BLaER1 treated with 17β-estradiol and CSF1 and Interleukin-3, amounts not matched to agents 10 nM and 100 nM (cell line): ENCODE data around the gene RNU5B-1.
"Not testable (repeated sequence)": the region's sequence is repeated elsewhere in the genome, so short reads cannot be mapped to it uniquely, and the experiment has no call there.

Experiments used
- H3K27ac ChIP-seq, 11 experiments: shearing (Covaris generic); formaldehyde crosslinking; 2 replicates each; pipeline ENCODE4 v1.8.1; 2022
- H3K27me3 ChIP-seq, 11 experiments: shearing (Covaris generic); formaldehyde crosslinking; 2 replicates each; pipeline ENCODE4 v1.8.1; 2022
- H3K36me3 ChIP-seq, 11 experiments: shearing (Covaris generic); formaldehyde crosslinking; 2 replicates each; pipeline ENCODE4 v1.8.1; 2022
- H3K4me1 ChIP-seq, 10 experiments: shearing (Covaris generic); formaldehyde crosslinking; 2 replicates each; pipeline ENCODE4 v1.8.1; 2022
- H3K4me2 ChIP-seq, 11 experiments: shearing (Covaris generic); formaldehyde crosslinking; 2 replicates each; pipeline ENCODE4 v1.8.1; 2022
- H3K4me3 ChIP-seq, 10 experiments: shearing (Covaris generic); formaldehyde crosslinking; 2 replicates each; pipeline ENCODE4 v1.8.1; 2022
- H3K9ac ChIP-seq, 11 experiments: shearing (Covaris generic); formaldehyde crosslinking; 2 replicates each; pipeline ENCODE4 v1.8.1; 2022
- H3K9me3 ChIP-seq, 11 experiments: shearing (Covaris generic); formaldehyde crosslinking; replicated peaks in 1 of 11; 2 replicates each; pipeline ENCODE4 v1.8.1; 2022
- H4K20me1 ChIP-seq, 11 experiments: shearing (Covaris generic); formaldehyde crosslinking; 2 replicates each; pipeline ENCODE4 v1.8.1; 2022
- Cebpa-rat ChIP-seq, 11 experiments: shearing (Covaris generic); IDR thresholded peaks; 2 replicates each; pipeline ENCODE4 v1.8.1; 2022

RNU5B-1 gene

DNA sequence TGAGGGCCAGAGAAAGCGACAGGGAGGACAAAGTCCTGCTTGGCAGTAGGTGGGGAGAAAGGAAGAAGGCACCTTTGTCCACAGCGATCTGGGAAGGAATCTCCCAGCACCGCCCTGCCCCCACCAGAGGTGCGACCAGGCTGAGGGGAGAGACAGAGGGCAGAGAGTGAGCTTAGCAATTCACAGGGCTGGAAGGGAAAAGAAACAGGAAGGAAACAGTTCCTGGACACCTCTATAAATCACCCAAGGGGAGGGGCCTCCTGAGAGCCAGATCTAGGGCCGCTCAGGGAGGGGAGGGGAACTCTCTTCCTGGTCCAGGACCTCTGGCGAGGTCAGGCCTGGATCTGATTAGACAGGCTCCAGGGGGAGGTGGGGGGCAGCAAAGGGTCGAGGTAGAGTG lies 35.4 kb downstream of the RNU5B-1 start:
- Histone ChIP-seq H3K27me3 (peaks cover 0 to 6% (median 0%) of the 10 kb centered on the region in 11 experiments; a peak in 1 of 22 replicates), H3K36me3 (no peaks in the 10 kb centered on the region), H3K4me2 (peak overlapping the region in 10 of 11 experiments; percentile 17 to 62 (median 44); a peak in 18 of 22 replicates), H3K4me1 (peaks cover 17 to 49% (median 37%) of the 10 kb centered on the region in 10 experiments; a peak in 19 of 20 replicates), H3K4me3 (no peak overlapping the region), H3K9me3 (no peaks in the 10 kb centered on the region), H3K27ac (no peak overlapping the region), H3K9ac (no peak overlapping the region), H4K20me1 (peaks cover 0 to 13% (median 0%) of the 10 kb centered on the region in 11 experiments; a peak in 3 of 22 replicates)
- TF ChIP-seq Cebpa-rat (IDR thresholded peaks at IDR 0.05): no peak

DNA sequence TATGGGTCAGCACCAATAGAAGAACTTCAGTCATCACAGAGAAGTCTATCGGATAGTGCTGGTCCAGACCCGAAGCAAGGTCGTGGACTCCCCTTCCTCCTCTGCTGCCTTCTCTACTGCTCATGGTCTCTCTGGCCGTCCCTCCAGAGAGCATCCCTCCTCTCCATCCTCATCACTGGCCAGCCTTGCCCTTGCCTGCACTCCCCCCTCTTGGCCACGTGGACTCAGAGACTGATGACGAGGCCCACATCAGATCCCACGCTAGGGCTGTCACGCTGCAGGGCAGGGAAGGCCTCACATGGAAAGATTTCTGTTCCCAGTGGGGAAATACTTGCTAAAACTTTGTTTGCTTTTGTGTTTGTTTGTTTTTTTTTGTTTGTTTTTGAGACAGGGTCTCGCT lies 38.0 kb downstream of the RNU5B-1 start:
- H3K9me3 ChIP-seq: no peaks in the 10 kb centered on the region
- H3K4me3 ChIP-seq: no peak overlapping the region
- H3K4me1 ChIP-seq: peaks cover 7 to 24% (median 20%) of the 10 kb centered on the region in 10 experiments; a peak in 19 of 20 replicates
- H4K20me1 ChIP-seq: peaks cover 0 to 2% (median 0%) of the 10 kb centered on the region in 11 experiments; a peak in 2 of 22 replicates
- no peak for TF ChIP-seq Cebpa-rat (IDR thresholded peaks at IDR 0.05)
- H3K27me3 ChIP-seq: 0 out of 22 replicates have a peak, but pooled peaks cover 0 to under 1% (median 0%) of the 10 kb centered on the region in 11 experiments
- H3K4me2 ChIP-seq: no peak overlapping the region
- H3K36me3 ChIP-seq: no peaks in the 10 kb centered on the region
- no peak overlapping the region for H3K9ac ChIP-seq
- H3K27ac ChIP-seq: no peak overlapping the region

DNA sequence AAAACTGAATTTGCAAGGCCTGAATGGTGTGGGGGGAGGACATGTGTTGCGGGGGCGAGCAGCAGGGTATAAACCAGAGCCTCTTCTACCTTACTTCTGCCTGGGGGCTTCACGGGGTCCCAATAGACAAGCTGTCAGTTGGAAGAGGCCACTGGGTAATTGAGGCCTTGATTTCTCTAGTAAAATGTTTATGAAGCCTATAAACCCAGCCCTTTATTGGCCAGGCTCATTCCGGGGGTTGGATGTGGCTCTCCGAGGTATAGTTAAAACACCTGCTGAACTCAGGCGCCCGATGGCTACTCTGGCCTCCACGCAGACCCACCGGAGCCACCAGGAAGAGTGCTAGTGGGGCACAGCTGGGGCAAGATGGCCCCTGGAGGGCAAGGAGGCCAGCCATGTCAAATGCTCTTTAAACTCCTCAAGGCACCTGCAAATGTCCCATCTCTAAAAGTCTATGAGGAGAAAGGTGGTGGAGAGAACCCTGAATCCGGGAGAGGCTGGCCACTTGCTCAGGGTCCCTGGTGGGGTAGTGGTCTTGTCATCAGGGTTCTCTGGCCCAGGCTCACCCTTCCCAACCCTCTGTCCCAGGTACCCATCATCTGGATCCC lies 39.0 kb downstream of the RNU5B-1 start:
- Histone ChIP-seq H3K27ac (no peak overlapping the region), H3K9me3 (no peaks in the 10 kb centered on the region), H4K20me1 (no peaks in the 10 kb centered on the region), H3K36me3 (no peaks in the 10 kb centered on the region), H3K4me3 (no peak overlapping the region), H3K27me3 (no peaks in the 10 kb centered on the region), H3K9ac (no peak overlapping the region), H3K4me2 (no peak overlapping the region), H3K4me1 (peaks cover 3 to 14% (median 10%) of the 10 kb centered on the region in 10 experiments; a peak in 18 of 20 replicates)
- no peak for TF ChIP-seq Cebpa-rat (IDR thresholded peaks at IDR 0.05)

DNA sequence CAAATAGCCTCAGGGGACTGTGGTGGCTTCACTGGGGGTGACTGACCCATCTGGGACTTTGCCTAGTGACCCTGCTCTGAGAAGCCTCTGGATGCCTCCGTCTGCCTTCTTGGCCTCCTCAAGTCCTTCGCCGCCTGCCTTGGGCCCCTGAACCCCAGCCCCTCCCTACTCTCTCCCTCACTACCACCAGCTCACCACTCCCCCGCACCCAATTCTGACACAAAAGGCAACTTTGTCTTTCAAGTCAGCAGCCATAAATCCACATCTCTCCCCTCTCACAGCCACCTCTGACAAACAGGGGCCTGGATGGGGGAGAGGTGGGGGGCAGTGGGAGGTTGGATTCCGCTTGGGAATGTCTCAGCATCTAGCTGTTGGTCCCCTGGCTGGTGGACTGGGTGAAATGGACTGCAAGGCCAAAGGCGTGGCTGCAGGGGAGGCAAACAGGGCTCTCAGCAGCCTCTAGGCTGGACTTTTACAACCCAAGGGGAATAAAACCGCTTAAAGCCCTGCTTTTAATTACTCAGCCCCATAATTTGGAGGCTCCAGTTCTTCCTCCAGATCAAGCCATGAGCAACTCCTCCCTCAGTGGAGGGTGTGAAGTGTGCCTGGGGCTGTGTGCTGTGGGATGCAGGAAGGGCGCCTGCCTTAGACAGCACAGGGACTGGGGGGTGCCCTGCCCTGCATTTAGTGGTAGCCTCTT lies 39.9 kb downstream of the RNU5B-1 start:
- no peaks in the 10 kb centered on the region for H3K36me3 ChIP-seq
- no peaks in the 10 kb centered on the region for H4K20me1 ChIP-seq

DNA sequence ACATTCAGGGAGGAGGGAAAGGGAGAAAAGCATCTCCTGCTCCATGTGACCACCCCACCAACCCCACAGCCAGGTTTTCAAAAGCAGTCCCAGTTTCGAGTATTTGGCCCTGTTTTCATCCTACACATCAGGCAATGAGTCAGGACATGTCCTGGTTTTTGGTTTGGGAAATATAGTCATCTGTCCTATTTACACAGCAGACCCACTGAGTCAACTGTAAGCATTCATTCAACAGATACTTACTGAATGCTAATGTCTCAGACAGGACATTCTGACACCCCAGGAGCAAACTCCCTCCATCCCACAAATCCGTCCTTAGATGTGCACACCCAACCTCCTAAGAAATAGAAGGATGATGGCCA lies 40.4 kb downstream of the RNU5B-1 start:
- Histone ChIP-seq H4K20me1 (no peaks in the 10 kb centered on the region), H3K4me1 (peaks cover 2 to 6% (median 5%) of the 10 kb centered on the region in 10 experiments; a peak in 18 of 20 replicates), H3K36me3 (no peaks in the 10 kb centered on the region), H3K4me2 (no peak overlapping the region), H3K27ac (no peak overlapping the region), H3K9me3 (peaks cover 0 to 4% (median under 1%) of the 10 kb centered on the region in 11 experiments; a peak in 4 of 22 replicates), H3K4me3 (no peak overlapping the region), H3K9ac (no peak overlapping the region), H3K27me3 (no peaks in the 10 kb centered on the region)
- TF ChIP-seq Cebpa-rat (IDR thresholded peaks at IDR 0.05): no peak

More for the DNA sequence above, 39.9 kb downstream of the RNU5B-1 start:
- no peak overlapping the region for H3K9ac ChIP-seq
- no peak overlapping the region for H3K4me2 ChIP-seq
- no peaks in the 10 kb centered on the region for H3K9me3 ChIP-seq
- no peak for TF ChIP-seq Cebpa-rat (IDR thresholded peaks at IDR 0.05)
- H3K27me3 ChIP-seq: no peaks in the 10 kb centered on the region
- no peak overlapping the region for H3K4me3 ChIP-seq
- peaks cover 3 to 10% (median 9%) of the 10 kb centered on the region in 10 experiments; a peak in 18 of 20 replicates for H3K4me1 ChIP-seq
- H3K27ac ChIP-seq: no peak overlapping the region

DNA sequence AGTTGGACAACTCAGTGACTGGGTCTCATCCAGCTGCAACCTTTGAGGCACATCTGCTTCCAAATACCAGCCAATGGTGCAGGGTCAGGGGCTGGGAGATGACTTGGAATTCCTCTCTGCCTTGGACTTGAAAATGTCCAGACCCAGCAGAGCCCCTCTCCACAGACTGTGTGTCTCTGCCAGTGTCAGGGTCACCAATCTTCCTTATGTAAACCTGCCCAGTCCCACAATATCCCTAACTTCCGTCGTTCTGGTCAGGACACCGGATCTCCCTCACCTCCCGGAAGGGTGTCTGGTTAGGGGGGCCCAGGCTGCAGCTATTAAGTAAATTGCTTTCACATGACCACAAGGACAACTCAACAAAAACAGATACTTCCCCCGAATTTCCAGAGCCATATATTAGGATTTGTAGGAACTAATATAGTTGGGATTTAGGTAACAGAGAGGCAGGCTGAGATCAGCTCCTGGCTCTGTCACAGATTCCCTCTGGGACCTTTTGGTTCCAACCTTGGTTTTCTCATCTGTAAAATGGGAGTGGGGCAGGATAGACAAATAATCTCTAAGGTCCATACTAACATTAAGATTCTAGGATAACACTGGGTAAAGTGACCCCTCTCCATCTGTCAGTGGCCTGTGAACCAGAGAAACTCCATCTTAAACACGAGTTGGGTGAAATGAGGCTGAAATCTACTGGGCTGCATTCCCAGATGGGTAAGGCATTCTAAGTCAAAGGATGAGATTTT lies 42.5 kb downstream of the RNU5B-1 start:
- no peak overlapping the region for H3K4me3 ChIP-seq
- no peak overlapping the region for H3K4me2 ChIP-seq
- no peak overlapping the region for H3K9ac ChIP-seq
- no peaks in the 10 kb centered on the region for H3K36me3 ChIP-seq
- no peak for TF ChIP-seq Cebpa-rat (IDR thresholded peaks at IDR 0.05)
- H3K4me1 ChIP-seq: no peaks in the 10 kb centered on the region
- no peaks in the 10 kb centered on the region for H4K20me1 ChIP-seq
- peaks cover 0 to 3% (median 0%) of the 10 kb centered on the region in 11 experiments; a peak in 2 of 22 replicates for H3K27me3 ChIP-seq
- no peak overlapping the region for H3K27ac ChIP-seq
- peaks cover 20 to 25% (median 22%) of the 10 kb centered on the region in 11 experiments for H3K9me3 ChIP-seq

DNA sequence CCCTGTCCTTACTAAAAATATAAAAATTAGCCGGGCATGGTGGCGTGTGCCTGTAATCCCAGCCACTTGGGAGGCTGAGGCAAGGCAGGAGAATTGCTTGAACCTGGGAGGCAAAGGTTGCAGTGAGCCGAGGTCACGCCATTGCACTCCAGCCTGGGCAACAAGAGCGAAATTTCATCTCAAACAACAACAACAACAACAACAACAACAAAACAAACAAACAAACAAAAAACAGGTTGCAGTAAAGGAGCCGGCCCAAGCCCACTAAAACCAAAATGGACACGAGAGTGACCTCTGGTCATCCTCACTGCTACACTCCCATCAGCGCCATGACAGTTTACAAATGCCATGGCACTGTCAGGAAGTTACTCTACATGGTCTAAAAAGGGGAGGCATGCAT lies 43.3 kb downstream of the RNU5B-1 start:
- not testable (repeated sequence) for H3K4me1 ChIP-seq, H3K9ac ChIP-seq, H3K4me2 ChIP-seq, H4K20me1 ChIP-seq, H3K4me3 ChIP-seq, H3K27ac ChIP-seq, H3K36me3 ChIP-seq
- Histone ChIP-seq H3K27me3 (peaks cover 0 to 10% (median 0%) of the 10 kb centered on the region in 11 experiments; a peak in 7 of 22 replicates), H3K9me3 (peaks cover 27 to 32% (median 29%) of the 10 kb centered on the region in 11 experiments)

DNA sequence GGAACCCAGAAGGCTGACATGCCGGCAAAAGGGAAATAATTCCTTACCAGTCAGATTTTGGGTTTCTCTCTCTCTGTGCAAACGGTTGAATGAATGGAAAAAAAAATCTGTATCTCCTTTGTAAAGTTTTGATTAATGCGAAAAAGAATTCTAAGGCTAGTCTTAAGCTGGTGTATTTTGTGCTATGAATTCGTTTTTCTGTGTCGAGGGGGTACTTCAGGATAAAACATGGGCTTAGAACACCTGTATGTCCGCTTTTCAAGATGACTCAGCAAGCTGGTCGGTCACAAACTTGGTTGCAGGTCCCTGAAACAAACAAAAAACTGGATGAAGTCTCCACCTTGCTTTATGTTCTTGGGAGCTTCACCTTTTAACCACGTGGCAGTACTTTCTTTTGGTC lies 44.9 kb downstream of the RNU5B-1 start:
- Histone ChIP-seq H4K20me1 (no peaks in the 10 kb centered on the region), H3K27me3 (peaks cover 9 to 23% (median 12%) of the 10 kb centered on the region in 11 experiments), H3K4me1 (no peaks in the 10 kb centered on the region), H3K27ac (no peak overlapping the region), H3K4me2 (no peak overlapping the region), H3K9ac (no peak overlapping the region), H3K36me3 (peaks cover 0 to 7% (median 0%) of the 10 kb centered on the region in 11 experiments; a peak in 3 of 22 replicates), H3K4me3 (no peak overlapping the region), H3K9me3 (peaks cover 42 to 46% (median 44%) of the 10 kb centered on the region in 11 experiments)
- TF ChIP-seq Cebpa-rat (IDR thresholded peaks at IDR 0.05): no peak

DNA sequence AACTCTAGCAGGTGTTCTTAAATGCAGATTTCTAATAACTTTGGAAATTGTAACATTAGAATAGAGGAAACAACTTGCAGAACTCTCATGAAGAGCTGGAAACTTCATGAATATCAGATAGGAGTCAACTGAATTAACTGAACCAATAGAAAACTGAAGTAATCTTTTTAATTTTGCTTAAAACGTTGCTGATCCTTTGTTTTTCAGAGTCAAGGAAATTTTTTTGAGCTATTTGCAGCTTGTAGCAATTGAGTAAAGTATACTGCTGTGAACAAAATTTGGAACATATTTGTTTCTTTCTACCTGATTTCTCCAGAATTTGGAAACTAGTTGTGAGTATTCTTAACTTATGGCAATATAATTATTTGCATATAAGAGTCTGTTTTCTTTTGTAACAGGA lies 47.5 kb downstream of the RNU5B-1 start:
- not testable (repeated sequence) for H3K9ac ChIP-seq, H3K4me2 ChIP-seq, H3K27ac ChIP-seq, H4K20me1 ChIP-seq, H3K4me3 ChIP-seq, H3K4me1 ChIP-seq
- H3K36me3 ChIP-seq: peaks cover 0 to 11% (median 0%) of the 10 kb centered on the region in 11 experiments; a peak in 3 of 22 replicates
- peaks cover 36 to 49% (median 38%) of the 10 kb centered on the region in 11 experiments for H3K27me3 ChIP-seq
- peaks cover 54 to 66% (median 63%) of the 10 kb centered on the region in 11 experiments for H3K9me3 ChIP-seq
